Small intestine (tissue), 7 donors: ENCODE data around the gene MOGAT3. TPM values are rescaled to one million over a fixed set of nuclear protein-coding genes. Genes with fewer than 3 reads are reported as not detected.

Source experiments
- DNase-seq, 2 donors: peaks; one replicate each; pipeline versions ENCODE4 v3.0.0 to v3.0.0-alpha.2; 2013
- FAIRE-seq: peaks from 2 replicates; lab custom pipeline; 2012; peaks lifted over from hg19 to GRCh38; lab: Jason Lieb, UNC
- H3K27ac ChIP-seq, 3 donors: one replicate each; pipeline ENCODE4 v1.5.1; 2013; ENCODE audit warnings: low read length in 2 of 3, mild to moderate bottlenecking in 2 of 3, control low read depth in 1 of 3, inconsistent platforms in 1 of 3, low read depth in 1 of 3, moderate library complexity in 1 of 3
- H3K27me3 ChIP-seq, 3 donors: one replicate each; pipeline ENCODE4 v1.6.1; 2013; ENCODE audit warnings: low read length in 3 of 3, inconsistent platforms in 1 of 3; ENCODE audit not compliant: control insufficient read depth in 3 of 3, insufficient read depth in 3 of 3
- H3K36me3 ChIP-seq, 3 donors: one replicate each; pipeline ENCODE4 v1.6.1; 2013; ENCODE audit warnings: low read length in 3 of 3, inconsistent platforms in 1 of 3, low read depth in 1 of 3, mild to moderate bottlenecking in 1 of 3, moderate library complexity in 1 of 3; ENCODE audit not compliant: control insufficient read depth in 3 of 3, insufficient read depth in 2 of 3
- H3K4me1 ChIP-seq, 3 donors: one replicate each; pipeline ENCODE4 v1.6.1; 2013; ENCODE audit warnings: low read length in 2 of 3, inconsistent platforms in 1 of 3, low read depth in 1 of 3, mild to moderate bottlenecking in 1 of 3, moderate library complexity in 1 of 3; ENCODE audit not compliant: control insufficient read depth in 3 of 3, insufficient read depth in 2 of 3
- H3K4me3 ChIP-seq, 3 donors: one replicate each; pipeline ENCODE4 v1.5.1; 2013; ENCODE audit warnings: low read length in 3 of 3, control low read depth in 1 of 3, inconsistent platforms in 1 of 3, low read depth in 1 of 3, mild to moderate bottlenecking in 1 of 3, moderate library complexity in 1 of 3
- H3K9me3 ChIP-seq, 2 donors: one replicate each; pipeline ENCODE4 v1.6.1; 2013; ENCODE audit warnings: low read depth in 1 of 2, low read length in 1 of 2; ENCODE audit not compliant: control insufficient read depth in 2 of 2, insufficient read depth in 1 of 2
- WGBS, 3 donors: extraction: QIAGEN DNeasy Blood & Tissue Kit; methylation state at CpG; one replicate each; pipeline ENCODE4 v1.1.7; 2013; 5-methylcytosine and 5-hydroxymethylcytosine counted together
- polyA plus RNA-seq, 4 donors: library from polyadenylated mRNA; stranded (reverse) in 3 of 4; unstranded in 1 of 4; fragments of 200-250 nt in 3 of 4; fragments of 120-200 nt in 1 of 4; gene quantifications; one replicate each; pipeline versions ENCODE4 v1.2.1 to v1.2.3, GENCODE V29; 2013
- donor health status: healthy with polysubstance abuse.
- donor health status: control.
- donor health status: control.
- donor health status: Bipolar disorder and iron deficiency.
- donor health status: healthy.

The MOGAT3 gene
- polyA plus RNA-seq, 4 donors, result 15.4 to 69.3 (median 61.1) TPM

DNA sequence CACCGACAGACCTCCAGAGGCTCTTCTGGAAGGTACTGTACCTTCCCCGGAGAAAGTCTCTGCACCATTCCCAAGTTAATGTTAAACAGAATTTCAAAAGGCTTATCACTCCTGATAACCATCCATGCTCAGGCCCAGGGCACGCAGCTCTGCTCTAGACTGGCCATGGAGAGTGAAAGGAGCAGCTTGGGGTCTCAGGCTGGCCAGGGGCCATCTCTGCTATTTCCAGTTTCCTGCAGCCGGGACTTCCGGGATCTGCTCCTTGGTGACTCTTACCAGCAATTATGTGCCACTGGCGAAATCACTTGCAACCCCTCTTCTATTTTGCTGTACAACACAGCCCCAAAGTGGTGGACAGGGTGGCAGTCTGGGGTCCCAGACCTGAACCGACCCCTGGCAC, 30.8 kb upstream of the MOGAT3 start:
- DNase-seq, result peak; percentile 54 to 63
- H3K4me1 ChIP-seq, result peaks cover 0 to 51% (median 0%) of the 10 kb centered on the region in 3 donors

DNA sequence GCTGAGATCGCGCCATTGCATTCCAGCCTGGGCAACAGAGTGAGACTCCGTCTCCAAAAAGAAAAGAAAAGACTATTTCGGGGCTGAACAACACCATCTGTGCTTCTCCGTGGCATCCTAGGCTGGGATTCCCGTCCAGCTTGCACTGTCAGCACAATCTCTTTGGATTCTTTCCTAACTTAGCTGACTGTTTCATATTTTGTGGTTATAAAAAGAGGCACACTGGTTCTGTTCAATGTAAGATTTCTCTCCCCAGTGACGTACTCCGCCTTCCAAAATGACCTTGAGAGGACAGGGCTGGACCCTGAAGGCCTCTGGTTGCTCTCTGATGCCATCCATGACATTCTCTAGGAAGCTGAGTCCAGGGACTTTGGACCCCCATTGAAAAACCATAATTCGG, 25.9 kb upstream of the MOGAT3 start:
- peak in 1 of 2 donors; percentile 52 for DNase-seq
- Histone ChIP-seq H3K4me3 (no peak overlapping the region), H3K27me3 (no peaks in the 10 kb centered on the region), H3K36me3 (peaks cover 8 to 85% (median 16%) of the 10 kb centered on the region in 3 donors), H3K27ac (no peak overlapping the region), H3K4me1 (peaks cover 0 to 12% (median 0%) of the 10 kb centered on the region in 3 donors), H3K9me3 (no peaks in the 10 kb centered on the region)
- 86 to 91% (median 90%) methylated on average over 9 of the region's 9 CpGs for WGBS, 3 donors
- FAIRE-seq, result no peak

More for the DNA sequence above, 30.8 kb upstream of the MOGAT3 start:
- no peaks in the 10 kb centered on the region for H3K9me3 ChIP-seq
- peak overlapping the region; percentile 70 to 97 (median 91) for H3K27ac ChIP-seq
- FAIRE-seq, result no peak
- H3K4me3 ChIP-seq, result peak overlapping the region in 1 of 3 donors; percentile 40
- no peaks in the 10 kb centered on the region for H3K27me3 ChIP-seq
- WGBS, 3 donors, result 15 to 48% (median 31%) methylated on average over 7 of the region's 7 CpGs
- H3K36me3 ChIP-seq, result peaks cover 0 to 76% (median 5%) of the 10 kb centered on the region in 3 donors

DNA sequence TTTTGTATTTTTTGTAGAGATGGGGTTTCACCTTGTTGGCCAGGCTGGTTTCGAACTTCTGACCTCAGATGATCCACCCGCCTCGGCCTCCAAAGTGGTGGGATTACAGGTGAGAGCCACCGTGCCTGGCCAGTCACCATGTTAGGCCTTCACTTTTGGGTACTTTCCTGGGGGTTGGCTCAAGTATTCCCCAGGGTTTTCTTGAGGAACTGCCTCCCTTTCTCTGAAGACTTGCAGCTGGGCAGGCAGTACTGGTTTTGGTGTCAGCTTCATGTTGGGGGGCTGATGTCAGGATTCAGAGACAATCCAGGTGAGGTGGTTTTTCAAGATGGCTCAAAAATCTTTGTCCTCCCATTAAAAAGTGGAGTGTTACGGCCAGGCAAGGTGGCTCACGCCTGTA, 24.8 kb upstream of the MOGAT3 start:
- no peak for DNase-seq
- no peak overlapping the region for H3K27ac ChIP-seq
- H3K36me3 ChIP-seq, result peaks cover 8 to 83% (median 16%) of the 10 kb centered on the region in 3 donors
- H3K27me3 ChIP-seq, result no peaks in the 10 kb centered on the region
- FAIRE-seq, result no peak
- no peak overlapping the region for H3K4me3 ChIP-seq
- no peaks in the 10 kb centered on the region for H3K9me3 ChIP-seq
- 94 to 96% (median 95%) methylated on average over 6 of the region's 6 CpGs for WGBS, 3 donors
- H3K4me1 ChIP-seq, result peaks cover 0 to 3% (median 0%) of the 10 kb centered on the region in 3 donors

DNA sequence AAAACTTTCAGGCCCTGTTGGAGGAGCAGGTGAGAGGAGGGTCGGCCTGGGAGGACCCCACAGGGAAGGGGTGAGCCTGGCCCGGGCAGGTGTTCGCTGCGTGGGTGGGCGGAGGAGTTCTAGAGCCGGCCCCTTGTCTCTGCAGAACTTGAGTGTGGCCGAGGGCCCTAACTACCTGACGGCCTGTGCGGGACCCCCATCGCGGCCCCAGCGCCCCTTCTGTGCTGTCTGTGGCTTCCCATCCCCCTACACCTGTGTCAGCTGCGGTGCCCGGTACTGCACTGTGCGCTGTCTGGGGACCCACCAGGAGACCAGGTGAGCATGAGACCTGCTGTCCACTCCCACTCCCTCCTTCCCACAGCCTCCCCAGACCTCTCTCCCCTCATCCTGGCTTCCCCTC, 22.7 kb upstream of the MOGAT3 start:
- no peak for FAIRE-seq
- 94 to 99% (median 97%) methylated on average over 12 to 15 of the region's 15 CpGs for WGBS, 3 donors
- Histone ChIP-seq H3K4me1 (peaks cover 0 to 21% (median 2%) of the 10 kb centered on the region in 3 donors), H3K27ac (no peak overlapping the region), H3K4me3 (no peak overlapping the region), H3K9me3 (no peaks in the 10 kb centered on the region), H3K27me3 (no peaks in the 10 kb centered on the region), H3K36me3 (peaks cover 8 to 71% (median 16%) of the 10 kb centered on the region in 3 donors)
- DNase-seq, result no peak

DNA sequence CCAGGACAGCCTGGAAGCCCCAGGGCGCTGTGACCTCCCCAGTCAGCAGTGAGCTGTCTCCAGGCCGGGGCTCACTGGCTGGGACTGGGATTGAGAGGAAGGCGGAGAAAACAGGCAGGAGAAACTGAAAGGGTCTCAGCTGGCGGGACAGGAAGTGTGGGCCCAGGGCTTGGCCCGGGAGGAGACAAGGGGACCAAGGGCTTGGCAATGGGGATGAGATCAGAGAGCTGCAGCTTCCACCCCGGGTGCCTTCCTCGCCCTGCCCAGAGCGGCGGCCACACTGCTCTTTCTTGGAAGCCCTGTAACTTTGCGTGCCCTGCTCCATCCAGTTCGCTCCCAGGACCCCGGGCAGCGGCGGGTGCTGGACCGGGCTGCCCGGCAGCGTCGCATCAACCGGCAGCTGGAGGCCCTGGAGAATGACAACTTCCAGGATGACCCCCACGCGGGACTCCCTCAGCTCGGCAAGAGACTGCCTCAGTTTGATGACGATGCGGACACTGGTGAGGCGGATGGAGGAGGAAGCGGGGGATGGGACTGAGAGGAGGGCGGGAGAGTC, 21.5 kb upstream of the MOGAT3 start:
- H3K36me3 ChIP-seq, result peaks cover 8 to 61% (median 10%) of the 10 kb centered on the region in 3 donors
- no peak for FAIRE-seq

DNA sequence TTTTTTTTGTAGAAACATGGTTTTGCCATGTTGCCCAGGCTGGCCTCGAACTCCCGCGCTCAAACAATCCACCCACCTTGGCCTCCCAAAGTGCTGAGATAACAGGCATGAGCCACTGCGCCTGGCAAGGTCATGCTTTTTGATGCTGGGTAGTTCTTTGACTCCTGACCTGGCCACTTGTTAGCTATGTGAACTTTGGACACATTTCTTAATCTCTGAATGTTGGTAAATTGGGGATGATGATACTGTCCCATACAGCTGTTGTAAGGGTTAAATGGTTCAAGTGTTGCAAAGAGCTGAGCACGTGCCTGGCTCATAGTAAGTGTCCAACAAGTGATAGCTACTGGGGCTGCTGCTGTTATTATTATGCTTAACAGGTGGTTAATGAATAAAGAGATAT, 19.5 kb upstream of the MOGAT3 start:
- Histone ChIP-seq H3K36me3 (peaks cover 8 to 54% (median 12%) of the 10 kb centered on the region in 3 donors), H3K9me3 (no peaks in the 10 kb centered on the region), H3K27me3 (no peaks in the 10 kb centered on the region), H3K27ac (peak overlapping the region in 1 of 3 donors; percentile 50), H3K4me3 (no peak overlapping the region), H3K4me1 (peaks cover 0 to 31% (median 5%) of the 10 kb centered on the region in 3 donors)
- DNase-seq, result peak; percentile 68 to 73
- WGBS, 3 donors, result 50 to 73% (median 51%) methylated on average over 5 of the region's 5 CpGs
- no peak for FAIRE-seq

More for the DNA sequence above, 21.5 kb upstream of the MOGAT3 start:
- no peak overlapping the region for H3K27ac ChIP-seq
- no peak for DNase-seq
- no peaks in the 10 kb centered on the region for H3K9me3 ChIP-seq
- H3K4me1 ChIP-seq, result peaks cover 0 to 23% (median 2%) of the 10 kb centered on the region in 3 donors
- H3K4me3 ChIP-seq, result no peak overlapping the region
- no peaks in the 10 kb centered on the region for H3K27me3 ChIP-seq
- 88 to 96% (median 95%) methylated on average over 27 of the region's 27 CpGs for WGBS, 3 donors

DNA sequence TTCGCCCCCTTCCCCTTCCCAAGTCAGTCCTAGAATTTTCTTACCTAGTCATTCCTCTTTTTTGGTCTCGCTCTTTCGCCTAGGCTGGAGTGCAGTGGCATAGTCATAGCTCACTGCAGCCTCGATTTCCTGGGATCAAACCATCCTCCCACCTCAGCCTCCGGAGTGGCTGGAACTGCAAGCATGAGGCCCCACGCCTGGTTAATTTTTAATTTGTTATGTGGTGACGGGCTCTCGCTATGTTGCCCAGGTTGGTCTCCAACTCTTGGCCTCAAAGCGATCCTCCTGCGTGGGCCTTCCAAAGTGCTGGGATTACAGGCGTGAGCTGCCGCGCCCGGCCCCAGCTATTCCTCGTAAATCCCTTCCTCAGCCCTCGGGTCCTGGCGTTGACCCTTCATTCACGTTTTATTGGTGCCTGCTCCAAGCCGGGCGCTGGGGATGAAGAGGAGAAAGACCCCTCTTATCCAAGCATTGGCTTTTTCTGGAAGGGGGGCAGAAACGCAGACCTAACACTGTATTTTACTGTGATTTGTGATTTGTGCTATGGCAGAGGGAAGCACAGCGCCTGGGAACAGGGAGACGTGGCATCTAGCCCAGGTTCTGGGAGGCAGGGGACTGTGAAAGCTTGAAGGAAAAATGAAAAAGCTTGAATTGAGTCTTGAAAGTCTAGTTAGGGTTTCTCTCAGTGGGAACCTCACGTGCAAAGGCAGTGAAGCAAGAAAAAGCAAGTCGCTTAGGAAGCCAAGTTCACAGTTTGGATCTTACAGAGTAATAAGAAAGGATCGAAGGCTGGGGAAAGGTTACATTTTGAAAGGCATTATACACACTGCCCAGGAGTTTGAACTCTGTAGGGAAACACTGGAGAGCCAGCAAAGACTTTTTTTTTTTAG, 17.6 kb upstream of the MOGAT3 start:
- peak; percentile 41 to 65 for DNase-seq
- WGBS, 3 donors, result 4 to 5% (median 4%) methylated on average over 26 of the region's 26 CpGs
- H3K4me3 ChIP-seq, result peak overlapping the region; percentile 39 to 73 (median 69)
- H3K9me3 ChIP-seq, result no peaks in the 10 kb centered on the region
- no peaks in the 10 kb centered on the region for H3K27me3 ChIP-seq
- peaks cover 3 to 54% (median 5%) of the 10 kb centered on the region in 3 donors for H3K36me3 ChIP-seq
- FAIRE-seq, result no peak
- H3K4me1 ChIP-seq, result peaks cover 0 to 31% (median 5%) of the 10 kb centered on the region in 3 donors
- H3K27ac ChIP-seq, result peak overlapping the region; percentile 78 to 99 (median 98)
